GM18499 (cell line): Measurements from ENCODE around the gene HEXD.

ENCODE experiments used
- ATAC-seq: cut with Tn5 transposase; IDR thresholded peaks from one replicate; pipeline ENCODE4 v1.9.1; 2021; ENCODE audit warnings: moderate number of reproducible peaks; ENCODE audit not compliant: insufficient read depth, unreplicated experiment

HEXD gene

GRCh38 chr17:82438401-82439193, 20.4 kb downstream of the HEXD start:
- no peak for ATAC-seq

DNA sequence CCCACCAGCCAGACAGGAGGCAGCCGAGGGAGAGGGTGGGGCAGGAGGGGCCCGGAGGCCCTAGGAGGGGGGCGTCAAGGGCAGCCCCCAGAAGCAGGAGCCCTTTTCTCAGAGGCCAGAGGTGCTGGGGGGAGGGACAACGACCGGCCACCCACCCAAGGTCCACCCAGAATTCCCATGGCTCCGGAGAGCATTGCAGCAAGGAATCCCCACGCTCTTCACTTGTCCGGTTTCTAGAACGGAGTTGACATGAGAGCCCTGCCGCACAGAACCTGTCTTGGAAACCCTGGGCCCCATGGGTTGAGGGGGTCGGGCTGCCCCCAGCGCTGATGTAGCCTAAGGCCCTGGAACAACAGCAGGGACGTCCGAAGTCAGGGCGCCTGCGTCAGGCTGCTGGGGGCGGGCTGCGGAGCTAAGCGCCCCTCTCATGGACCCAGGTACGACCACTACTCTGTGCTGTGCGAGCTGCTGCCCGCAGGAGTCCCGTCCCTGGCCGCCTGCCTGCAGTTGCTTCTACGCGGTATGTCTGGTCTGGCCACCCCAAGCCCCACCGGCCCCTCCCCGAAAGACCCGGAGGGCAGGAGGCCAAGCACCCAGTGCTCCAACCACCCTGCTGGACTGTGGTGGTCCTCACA, 21.2 kb downstream of the HEXD start:
- ATAC-seq = no peak

- ATAC-seq = no peak
Measured at GRCh38 chr17:82439829-82440365, 21.8 kb downstream of the HEXD start.

DNA sequence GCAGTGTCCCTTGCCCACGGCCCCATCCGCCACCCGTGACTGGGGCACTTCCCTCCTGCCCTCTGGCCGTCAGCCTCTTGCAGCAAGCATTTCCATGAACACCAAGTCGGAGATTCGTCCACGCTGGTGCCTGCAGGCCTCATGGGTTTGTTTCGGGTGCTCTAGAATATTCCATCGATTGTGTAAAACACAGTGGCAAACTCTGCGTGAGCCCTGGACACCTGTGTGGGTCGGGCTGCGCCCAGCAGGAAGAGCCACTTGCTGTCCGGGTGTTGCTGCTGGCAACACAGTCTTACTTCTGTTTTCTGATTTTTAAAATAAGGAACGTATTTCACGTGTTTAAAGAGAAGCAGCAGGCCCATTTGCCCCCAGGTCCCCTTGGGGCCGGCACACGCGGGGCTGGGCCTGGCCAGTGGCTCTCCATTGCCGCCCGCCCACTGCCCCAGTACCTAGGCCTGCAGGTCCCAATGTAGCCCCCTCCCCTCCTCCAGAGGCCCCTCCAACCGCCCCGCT, 22.4 kb downstream of the HEXD start:
- ATAC-seq = no peak

- no peak for ATAC-seq
Measured at GRCh38 chr17:82440991-82441627, 23.0 kb downstream of the HEXD start.

- no peak for ATAC-seq
Measured at GRCh38 chr17:82441691-82442487, 23.7 kb downstream of the HEXD start.

DNA sequence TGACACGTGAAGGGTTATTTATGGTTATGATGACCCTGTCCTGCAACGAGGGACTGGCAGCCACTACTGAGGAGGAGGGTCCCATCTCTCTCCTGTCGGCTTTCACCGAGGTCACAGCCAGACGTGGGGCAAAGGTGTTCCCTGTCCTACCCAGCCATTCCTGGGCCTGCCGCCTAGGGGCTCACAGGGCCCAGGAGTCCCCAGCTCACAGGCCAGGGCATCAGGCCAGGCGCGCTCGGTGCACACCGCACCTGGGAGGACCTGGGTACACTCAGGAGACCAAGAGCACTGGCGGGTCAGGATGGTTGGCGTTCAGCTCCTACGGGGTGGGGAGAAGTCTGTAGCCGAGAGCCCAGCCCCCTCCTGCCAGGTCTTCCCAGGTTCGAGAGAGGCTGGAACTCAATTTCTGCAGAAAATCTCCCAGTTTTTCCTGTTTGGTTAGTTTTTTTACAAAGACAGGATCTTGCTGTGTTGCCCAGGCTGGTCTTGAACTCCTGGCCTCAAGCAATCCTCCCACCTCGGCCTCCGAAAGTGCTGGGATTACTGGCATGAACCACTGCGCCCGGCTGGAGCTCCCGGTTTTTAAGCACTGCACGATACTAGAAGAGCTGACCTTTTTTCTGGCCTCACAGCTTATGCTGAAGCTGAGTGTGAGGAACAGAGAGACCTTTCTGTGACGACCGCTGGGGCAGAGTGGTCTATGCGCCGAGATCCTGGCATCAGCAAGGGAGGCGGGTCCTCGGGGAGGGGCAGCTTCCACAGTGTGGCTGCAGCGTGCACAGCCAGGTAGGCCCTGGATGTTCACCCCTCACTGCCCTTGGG, 24.7 kb downstream of the HEXD start:
- no peak for ATAC-seq

GRCh38 chr17:82443465-82444283, 25.5 kb downstream of the HEXD start:
- no peak for ATAC-seq

DNA sequence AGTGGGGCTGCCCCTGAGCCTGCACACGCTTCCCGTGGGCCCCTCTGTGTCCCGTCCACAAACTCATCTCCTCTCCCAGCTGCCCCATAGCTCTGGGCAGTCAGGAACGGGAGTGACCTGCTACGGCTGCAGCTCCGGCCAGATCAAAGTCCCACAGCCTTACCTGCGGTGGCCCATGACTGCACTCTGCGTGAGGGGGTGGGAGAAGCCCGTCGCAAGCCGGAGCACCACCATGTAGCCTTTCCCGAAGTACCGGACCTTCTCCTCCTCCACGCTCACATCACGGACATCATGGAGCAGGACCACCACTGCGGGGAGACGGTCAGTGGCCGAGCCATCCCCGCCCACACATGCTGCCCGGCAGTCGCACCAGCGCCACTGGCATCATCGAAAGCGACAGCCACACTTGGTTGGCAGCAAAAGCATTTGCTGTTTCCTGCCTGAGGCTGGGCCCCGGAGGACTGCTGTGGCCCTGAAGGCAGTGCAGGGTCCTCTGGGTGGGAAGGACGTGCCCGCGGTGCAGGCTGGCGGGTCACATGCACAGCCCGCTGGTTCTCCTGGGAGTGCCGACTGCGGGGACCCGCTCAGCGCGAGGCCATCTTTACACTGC, 26.2 kb downstream of the HEXD start:
- ATAC-seq = no peak

- ATAC-seq = no peak
Measured at GRCh38 chr17:82444941-82445521, 26.9 kb downstream of the HEXD start.

DNA sequence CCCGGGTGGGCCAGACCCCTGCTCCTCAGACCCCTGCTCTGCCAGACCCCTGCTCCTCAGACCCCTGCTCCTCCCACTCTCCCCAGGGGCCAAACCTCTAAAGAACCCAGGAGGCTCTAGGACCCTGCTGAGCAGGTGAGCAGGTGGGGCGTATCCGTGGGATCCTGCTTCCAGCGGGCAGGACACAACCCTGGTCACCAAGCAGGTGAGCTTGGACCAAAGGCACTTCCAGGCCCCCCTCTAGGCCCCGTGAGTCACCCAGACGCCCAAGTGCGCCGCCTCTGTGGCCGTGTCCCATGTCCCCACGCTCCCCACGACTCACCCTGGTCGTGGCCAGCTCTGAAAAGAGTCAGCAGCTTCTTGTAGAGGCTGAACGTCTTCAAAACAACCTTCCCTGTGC, 27.4 kb downstream of the HEXD start:
- ATAC-seq = no peak

GRCh38 chr17:82446124-82446523, 28.0 kb downstream of the HEXD start:
- no peak for ATAC-seq

GRCh38 chr17:82446649-82447048, 28.5 kb downstream of the HEXD start:
- ATAC-seq = no peak

- ATAC-seq = no peak
Measured at GRCh38 chr17:82447876-82448275, 29.7 kb downstream of the HEXD start.

DNA sequence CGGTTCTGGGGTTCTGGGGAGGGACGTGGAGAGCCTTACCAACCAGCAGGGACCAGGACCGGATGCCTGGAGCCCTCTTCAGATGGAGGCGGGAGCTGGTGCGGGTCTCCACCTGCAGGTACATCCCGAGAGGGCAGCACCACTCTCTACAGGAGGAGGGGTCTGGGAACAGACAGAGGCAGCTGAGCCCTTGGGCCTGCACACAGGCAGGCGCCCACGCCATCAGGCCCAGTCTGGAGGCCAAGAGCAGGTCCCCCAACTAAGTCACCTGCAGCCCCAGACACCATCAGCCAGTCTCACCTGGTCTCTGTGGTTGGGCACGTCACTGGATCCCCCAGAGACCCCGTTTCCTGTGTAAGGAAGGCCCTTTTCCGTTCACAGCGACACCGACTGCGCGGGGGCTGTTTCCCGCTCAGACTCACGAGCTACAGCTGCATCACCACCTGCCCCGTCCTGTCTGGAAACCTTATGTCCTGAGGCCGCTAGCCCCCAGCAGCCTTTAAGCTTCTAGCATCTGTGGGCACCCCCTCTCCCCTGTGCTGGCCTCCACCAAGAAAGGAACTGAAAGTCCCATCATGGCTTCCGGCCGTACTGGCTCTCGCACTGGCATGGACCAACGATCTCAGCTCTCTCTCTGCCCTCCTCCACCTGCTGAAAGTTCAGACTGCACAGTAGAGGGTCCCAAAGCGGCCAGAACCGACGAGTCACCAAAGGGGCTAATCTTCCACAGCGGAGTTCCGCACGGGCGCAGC, 31.2 kb downstream of the HEXD start:
- ATAC-seq = no peak

- ATAC-seq = no peak
Measured at GRCh38 chr17:82449883-82450356, 31.8 kb downstream of the HEXD start.
